Natural killer cell (primary cell): ENCODE results near the gene CYTH1. TPM values are rescaled to one million over a fixed set of nuclear protein-coding genes. Genes with fewer than 3 reads are reported as not detected.
A peak's percentile ranks its signal among the peaks of the same experiment; 100 is the strongest.

Experiments
- ATAC-seq, 3 donors: fragments of 150-1000 bp in 2 of 3; fragments of 200-7000 bp in 1 of 3; cut with Tn5 transposase; 1 replicate in 1 of 3; 2 replicates in 2 of 3; pipeline ENCODE4 v1.10.0; 2021; ENCODE audit warnings: mild to moderate bottlenecking in 2 of 3, moderate library complexity in 2 of 3
- DNase-seq, 2 donors: peaks; one replicate each; pipeline versions ENCODE4 v3.0.0 to v3.0.0-alpha.2; 2013 to 2021; ENCODE audit warnings: mixed read lengths in 1 of 2
- H3K27ac ChIP-seq: one replicate; pipeline ENCODE4 v1.5.1; 2013; ENCODE audit warnings: mild to moderate bottlenecking, low read length
- H3K27me3 ChIP-seq: one replicate; pipeline ENCODE4 v1.6.1; 2013; ENCODE audit warnings: low read length; ENCODE audit not compliant: control insufficient read depth, insufficient read depth
- H3K36me3 ChIP-seq: one replicate; pipeline ENCODE4 v1.6.1; 2013; ENCODE audit warnings: low read length; ENCODE audit not compliant: control insufficient read depth, insufficient read depth
- H3K4me1 ChIP-seq: one replicate; pipeline ENCODE4 v1.6.1; 2013; ENCODE audit warnings: low read length; ENCODE audit not compliant: control insufficient read depth, insufficient read depth
- H3K4me3 ChIP-seq: one replicate; pipeline ENCODE4 v1.5.1; 2013; ENCODE audit warnings: low read length
- H3K9me3 ChIP-seq: one replicate; pipeline ENCODE4 v1.6.1; 2013; ENCODE audit warnings: low read length; ENCODE audit not compliant: control insufficient read depth, insufficient read depth
- H3K27ac Mint-ChIP-seq, 2 donors: one replicate each; pipeline ENCODE4 v1.8.0; 2022; ENCODE audit warnings: mild to moderate bottlenecking in 2 of 2, mixed read lengths in 2 of 2, moderate library complexity in 1 of 2
- H3K27me3 Mint-ChIP-seq, 2 donors: one replicate each; pipeline ENCODE4 v1.8.0; 2022; ENCODE audit warnings: low read depth in 2 of 2, mixed read lengths in 2 of 2
- H3K36me3 Mint-ChIP-seq: one replicate; pipeline ENCODE4 v1.8.0; 2022; ENCODE audit warnings: mixed read lengths
- H3K4me1 Mint-ChIP-seq, 2 donors: one replicate each; pipeline ENCODE4 v1.8.0; 2022; ENCODE audit warnings: mixed read lengths in 2 of 2
- H3K4me3 Mint-ChIP-seq: one replicate; pipeline ENCODE4 v1.8.0; 2022; ENCODE audit warnings: mild to moderate bottlenecking, moderate library complexity, mixed read lengths
- H3K9me3 Mint-ChIP-seq, 2 donors: one replicate each; pipeline ENCODE4 v1.8.0; 2022; ENCODE audit warnings: mixed read lengths in 2 of 2
- WGBS: methylation state at CpG from one replicate; pipeline ENCODE4 v1.1.7; 2013; ENCODE audit warnings: missing lambda C conversion rate; ENCODE audit not compliant: insufficient coverage; 5-methylcytosine and 5-hydroxymethylcytosine counted together
- intact Hi-C: fragments of 100-400 bp; cut with micrococcal nuclease; formaldehyde crosslinking; loops from one replicate; pipeline ENCODE4 v1.14.2; 2022
- total RNA-seq, 4 donors: library from RNA; stranded (reverse); fragments of 120-200 nt in 1 of 4; gene quantifications; one replicate each; pipeline versions ENCODE4 v1.2.3 to v1.2.4, GENCODE V29; 2013 to 2022
- TF ChIP-seq, protein P1 (sequence below): fragments of 200-600 bp; IDR thresholded peaks from one replicate; pipeline ENCODE4 v1.8.0; 2022; ENCODE audit warnings: antibody characterized with exemption

Gene CYTH1
- total RNA-seq, 3 donors from 2014 or later (not counting 1 experiment from before 2014, with no cell fraction given) = 437 to 514 (median 457) TPM

- intact Hi-C loops = no loop called here
Measured at GRCh38 chr17:78820841-78821240, 38.8 kb upstream of the CYTH1 start.

DNA sequence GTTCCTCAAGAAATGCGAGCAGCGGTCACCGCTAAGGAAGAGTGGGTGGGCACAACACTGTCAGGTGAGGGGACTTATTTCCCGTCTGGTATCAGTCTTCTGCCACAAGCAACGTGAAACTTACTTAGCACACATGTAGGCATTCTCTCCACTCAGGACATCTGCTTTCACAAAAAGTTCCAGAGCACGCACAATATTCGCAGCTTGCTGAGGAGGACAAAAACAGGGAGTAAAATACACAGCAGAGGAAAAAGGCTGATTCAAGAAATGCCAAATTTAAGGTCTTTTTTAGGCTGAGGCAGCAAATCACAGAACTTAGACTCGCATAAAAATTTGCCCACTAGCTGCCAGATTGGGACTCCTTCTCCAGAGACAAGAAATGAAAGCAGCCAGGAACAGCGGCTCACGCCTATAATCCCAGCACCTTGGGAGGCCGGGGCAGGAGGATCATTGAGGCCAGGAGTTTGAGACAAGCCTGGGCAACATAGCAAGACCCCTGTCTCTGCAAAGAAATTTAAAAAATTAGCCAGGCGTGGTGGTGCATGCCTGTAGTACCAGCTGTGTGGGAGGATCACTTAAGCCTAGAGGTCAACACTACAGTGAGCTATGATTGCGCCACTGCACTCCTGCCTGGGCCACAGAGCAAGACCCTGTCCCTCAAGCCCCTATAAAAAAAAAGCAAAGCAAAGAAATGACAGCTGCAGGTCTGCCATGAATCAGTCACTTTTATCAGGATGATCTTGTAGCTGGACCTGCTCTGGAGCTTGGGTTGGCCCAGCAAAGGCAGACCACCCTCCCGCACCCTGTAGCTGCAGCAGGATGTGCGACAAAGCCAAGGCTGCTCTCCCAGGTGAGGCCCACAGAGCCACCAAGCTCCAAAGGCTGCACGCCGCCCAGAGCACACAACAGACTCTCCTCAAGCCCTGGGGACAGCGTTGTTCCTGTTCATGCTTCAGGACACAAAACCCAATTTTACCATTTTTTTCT is 38.0 kb upstream of the CYTH1 start:
- 94% methylated on average over 18 of the region's 18 CpGs for WGBS
- TF ChIP-seq, protein P1, sequence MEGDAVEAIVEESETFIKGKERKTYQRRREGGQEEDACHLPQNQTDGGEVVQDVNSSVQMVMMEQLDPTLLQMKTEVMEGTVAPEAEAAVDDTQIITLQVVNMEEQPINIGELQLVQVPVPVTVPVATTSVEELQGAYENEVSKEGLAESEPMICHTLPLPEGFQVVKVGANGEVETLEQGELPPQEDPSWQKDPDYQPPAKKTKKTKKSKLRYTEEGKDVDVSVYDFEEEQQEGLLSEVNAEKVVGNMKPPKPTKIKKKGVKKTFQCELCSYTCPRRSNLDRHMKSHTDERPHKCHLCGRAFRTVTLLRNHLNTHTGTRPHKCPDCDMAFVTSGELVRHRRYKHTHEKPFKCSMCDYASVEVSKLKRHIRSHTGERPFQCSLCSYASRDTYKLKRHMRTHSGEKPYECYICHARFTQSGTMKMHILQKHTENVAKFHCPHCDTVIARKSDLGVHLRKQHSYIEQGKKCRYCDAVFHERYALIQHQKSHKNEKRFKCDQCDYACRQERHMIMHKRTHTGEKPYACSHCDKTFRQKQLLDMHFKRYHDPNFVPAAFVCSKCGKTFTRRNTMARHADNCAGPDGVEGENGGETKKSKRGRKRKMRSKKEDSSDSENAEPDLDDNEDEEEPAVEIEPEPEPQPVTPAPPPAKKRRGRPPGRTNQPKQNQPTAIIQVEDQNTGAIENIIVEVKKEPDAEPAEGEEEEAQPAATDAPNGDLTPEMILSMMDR = no peak
- no peak overlapping the region for H3K4me3 ChIP-seq
- peak overlapping the region; percentile 56 for H3K4me3 Mint-ChIP-seq
- peaks cover 40% of the 10 kb centered on the region for H3K4me1 ChIP-seq
- H3K27me3 Mint-ChIP-seq = no peaks in the 10 kb centered on the region
- H3K27ac ChIP-seq = peak overlapping the region; percentile 69
- H3K36me3 Mint-ChIP-seq = peaks cover 15% of the 10 kb centered on the region
- ATAC-seq = no peak
- intact Hi-C loops = loop anchor here (5.0 kb wide), 1 partner anchor 43 kb away; no protein-coding TSS in a partner anchor
- H3K4me1 Mint-ChIP-seq = peaks cover 30 to 39% of the 10 kb centered on the region in 2 donors
- no peaks in the 10 kb centered on the region for H3K9me3 ChIP-seq
- H3K36me3 ChIP-seq = peaks cover 69% of the 10 kb centered on the region
- no peaks in the 10 kb centered on the region for H3K27me3 ChIP-seq
- no peaks in the 10 kb centered on the region for H3K9me3 Mint-ChIP-seq
- no peak for DNase-seq
- H3K27ac Mint-ChIP-seq = peak overlapping the region; percentile 79 to 87

More at GRCh38 chr17:78820841-78821240, 38.8 kb upstream of the CYTH1 start:
- TF ChIP-seq, protein P1 = no peak
- H3K27me3 Mint-ChIP-seq = no peaks in the 10 kb centered on the region
- no peaks in the 10 kb centered on the region for H3K9me3 ChIP-seq
- H3K4me1 Mint-ChIP-seq = peaks cover 30 to 45% of the 10 kb centered on the region in 2 donors
- H3K4me3 ChIP-seq = no peak overlapping the region
- ATAC-seq (no peak), DNase-seq (no peak)
- no peak overlapping the region for H3K27ac ChIP-seq
- H3K27me3 ChIP-seq = no peaks in the 10 kb centered on the region
- H3K36me3 ChIP-seq = peaks cover 69% of the 10 kb centered on the region
- no peaks in the 10 kb centered on the region for H3K9me3 Mint-ChIP-seq
- no peak overlapping the region for H3K27ac Mint-ChIP-seq
- H3K4me3 Mint-ChIP-seq = no peak overlapping the region
- peaks cover 45% of the 10 kb centered on the region for H3K4me1 ChIP-seq
- 94% methylated on average over 13 of the region's 13 CpGs for WGBS
- peaks cover 15% of the 10 kb centered on the region for H3K36me3 Mint-ChIP-seq

DNA sequence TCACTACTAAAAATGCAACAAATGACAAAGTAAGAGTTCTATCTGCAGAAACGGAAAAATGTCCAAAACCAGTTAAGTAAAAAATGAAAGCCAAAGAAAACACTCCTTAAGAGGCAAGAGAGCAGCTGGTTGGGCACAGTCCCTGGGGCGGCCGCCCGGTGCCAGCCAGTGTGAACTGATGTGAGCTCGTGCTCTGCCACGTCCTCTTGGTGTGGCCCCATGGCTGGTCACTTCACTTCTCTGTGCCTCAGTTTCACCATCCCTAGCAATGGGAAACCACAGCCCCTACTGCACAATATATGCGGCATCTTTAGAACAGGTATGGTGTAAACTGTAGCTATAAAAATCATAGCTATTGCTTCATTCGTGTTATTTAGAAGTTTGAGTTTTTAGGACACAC is 37.3 kb upstream of the CYTH1 start:
- H3K9me3 Mint-ChIP-seq = no peaks in the 10 kb centered on the region
- no peak for ATAC-seq
- peaks cover 30 to 39% of the 10 kb centered on the region in 2 donors for H3K4me1 Mint-ChIP-seq
- H3K27me3 ChIP-seq = no peaks in the 10 kb centered on the region
- no peak for DNase-seq
- intact Hi-C loops = loop anchor here (5.0 kb wide), 1 partner anchor 42 kb away; no protein-coding TSS in a partner anchor
- H3K4me1 ChIP-seq = peaks cover 40% of the 10 kb centered on the region
- no peaks in the 10 kb centered on the region for H3K9me3 ChIP-seq
- H3K27me3 Mint-ChIP-seq = no peaks in the 10 kb centered on the region
- H3K4me3 Mint-ChIP-seq = peak overlapping the region; percentile 56
- WGBS = 70% methylated on average over 7 of the region's 8 CpGs
- TF ChIP-seq, protein P1 = no peak
- H3K27ac ChIP-seq = peak overlapping the region; percentile 69
- H3K36me3 ChIP-seq = peaks cover 68% of the 10 kb centered on the region
- peaks cover 15% of the 10 kb centered on the region for H3K36me3 Mint-ChIP-seq
- H3K27ac Mint-ChIP-seq = peak overlapping the region; percentile 79 to 87
- H3K4me3 ChIP-seq = no peak overlapping the region
